ENCODE data around the gene CADM1. TPM values are rescaled to one million over a fixed set of nuclear protein-coding genes. Genes with fewer than 3 reads are reported as not detected.

CADM1 gene
- total and polyA plus RNA-seq, 2 donors from 2014 or later, result 24.0 to 33.5 TPM

DNA sequence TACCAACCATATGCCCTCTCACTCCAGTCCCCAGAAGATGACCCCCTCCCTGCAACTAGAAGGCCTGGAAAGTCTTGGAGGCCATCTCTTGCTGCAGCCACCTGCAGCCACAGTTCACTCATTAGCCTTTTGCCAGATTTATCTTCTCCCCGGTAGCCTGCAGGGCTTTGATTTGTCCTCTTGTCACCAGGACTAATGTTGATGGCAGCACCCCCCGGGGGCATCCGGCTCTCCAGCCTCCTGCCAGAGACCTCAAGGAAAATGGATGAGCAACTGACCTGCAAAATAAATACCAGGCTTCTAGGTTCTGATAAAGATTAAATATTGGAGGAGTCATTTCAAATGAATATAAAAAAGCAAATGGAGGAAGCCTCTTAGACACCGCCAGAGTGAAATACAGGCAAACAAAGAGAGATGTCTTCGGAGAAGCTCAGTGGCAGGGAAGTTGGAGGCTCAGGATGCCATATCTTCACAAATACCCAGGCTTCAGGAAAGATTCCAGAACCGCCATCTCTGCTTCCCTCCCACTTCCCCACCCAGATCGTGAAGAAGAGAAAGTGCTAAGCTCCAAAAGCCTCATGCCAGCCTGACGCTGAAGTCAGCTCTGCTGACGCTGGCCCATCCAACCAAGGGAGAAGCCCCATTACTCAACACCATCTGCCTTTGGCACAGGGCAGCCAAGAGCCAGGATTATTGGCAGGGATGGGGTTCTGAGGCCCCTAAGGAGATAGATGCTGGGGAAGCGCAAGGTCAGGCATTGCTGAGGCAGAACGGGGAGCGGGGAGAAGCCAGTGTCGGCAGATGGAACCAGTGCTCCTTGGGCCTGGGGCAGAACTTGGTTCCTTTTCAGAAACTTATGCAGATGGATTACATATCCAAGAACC, 362.7 kb downstream of the CADM1 start:
- intact Hi-C loops (cut with DNase I), result no loop called here
- Histone ChIP-seq H3K4me3 (ENCODE audit: low read length in 3 of 3) (no peak overlapping the region), H3K4me1 (ENCODE audit: control insufficient read depth in 2 of 3, insufficient read depth in 2 of 3, low read depth in 1 of 3, low read length in 3 of 3) (no peaks in the 10 kb centered on the region), H3K9me3 (ENCODE audit: control insufficient read depth in 2 of 3, insufficient read depth in 1 of 3, low read length in 3 of 3) (no peaks in the 10 kb centered on the region), H3K9ac (ENCODE audit: low read length in 3 of 3) (no peak overlapping the region), H3K27me3 (ENCODE audit: control insufficient read depth, insufficient read depth, low read length) (no peaks in the 10 kb centered on the region), H3K36me3 (ENCODE audit: control insufficient read depth in 2 of 3, insufficient read depth in 3 of 3, low read length in 3 of 3) (no peaks in the 10 kb centered on the region), H3K27ac (ENCODE audit: low read depth in 2 of 2, low read length in 2 of 2) (no peak overlapping the region)
- TF ChIP-seq, protein P1, sequence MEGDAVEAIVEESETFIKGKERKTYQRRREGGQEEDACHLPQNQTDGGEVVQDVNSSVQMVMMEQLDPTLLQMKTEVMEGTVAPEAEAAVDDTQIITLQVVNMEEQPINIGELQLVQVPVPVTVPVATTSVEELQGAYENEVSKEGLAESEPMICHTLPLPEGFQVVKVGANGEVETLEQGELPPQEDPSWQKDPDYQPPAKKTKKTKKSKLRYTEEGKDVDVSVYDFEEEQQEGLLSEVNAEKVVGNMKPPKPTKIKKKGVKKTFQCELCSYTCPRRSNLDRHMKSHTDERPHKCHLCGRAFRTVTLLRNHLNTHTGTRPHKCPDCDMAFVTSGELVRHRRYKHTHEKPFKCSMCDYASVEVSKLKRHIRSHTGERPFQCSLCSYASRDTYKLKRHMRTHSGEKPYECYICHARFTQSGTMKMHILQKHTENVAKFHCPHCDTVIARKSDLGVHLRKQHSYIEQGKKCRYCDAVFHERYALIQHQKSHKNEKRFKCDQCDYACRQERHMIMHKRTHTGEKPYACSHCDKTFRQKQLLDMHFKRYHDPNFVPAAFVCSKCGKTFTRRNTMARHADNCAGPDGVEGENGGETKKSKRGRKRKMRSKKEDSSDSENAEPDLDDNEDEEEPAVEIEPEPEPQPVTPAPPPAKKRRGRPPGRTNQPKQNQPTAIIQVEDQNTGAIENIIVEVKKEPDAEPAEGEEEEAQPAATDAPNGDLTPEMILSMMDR (IDR thresholded peaks at IDR 0.05; ENCODE audit: borderline replicate concordance, extremely low read depth, insufficient read depth), result no peak
- DNase-seq (peak in 1 of 5 donors; percentile 29), FAIRE-seq (no peak)

DNA sequence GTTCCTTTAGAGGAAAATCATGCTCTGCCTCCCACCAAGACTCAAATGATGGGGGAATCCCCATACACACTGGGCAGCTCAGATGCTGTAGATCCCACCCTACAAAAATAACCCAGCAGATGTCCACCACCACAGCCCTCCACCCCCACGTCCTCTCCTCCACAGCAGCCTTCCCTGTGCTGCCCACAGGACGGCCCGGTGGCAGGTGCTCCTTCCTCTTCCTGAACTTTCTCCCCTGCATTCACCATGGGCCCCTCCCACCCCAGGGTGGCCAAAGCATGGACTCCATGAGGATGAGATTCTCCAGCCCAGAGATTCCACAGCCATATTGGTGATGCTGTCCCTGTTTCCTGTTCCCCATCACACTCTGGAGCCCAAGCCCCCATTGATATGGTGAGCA, 368.3 kb downstream of the CADM1 start:
- Histone ChIP-seq H3K36me3 (ENCODE audit: control insufficient read depth in 2 of 3, insufficient read depth in 3 of 3, low read length in 3 of 3) (no peaks in the 10 kb centered on the region), H3K27ac (ENCODE audit: low read depth in 2 of 2, low read length in 2 of 2) (no peak overlapping the region), H3K27me3 (ENCODE audit: control insufficient read depth, insufficient read depth, low read length) (no peaks in the 10 kb centered on the region), H3K4me1 (ENCODE audit: control insufficient read depth in 2 of 3, insufficient read depth in 2 of 3, low read depth in 1 of 3, low read length in 3 of 3) (no peaks in the 10 kb centered on the region), H3K4me3 (ENCODE audit: low read length in 3 of 3) (no peak overlapping the region), H3K9me3 (ENCODE audit: control insufficient read depth in 2 of 3, insufficient read depth in 1 of 3, low read length in 3 of 3) (no peaks in the 10 kb centered on the region), H3K9ac (ENCODE audit: low read length in 3 of 3) (no peak overlapping the region)
- intact Hi-C loops (cut with DNase I), result no loop called here
- DNase-seq (peak in 1 of 5 donors; percentile 39), FAIRE-seq (no peak)
- TF ChIP-seq, protein P1 (IDR thresholded peaks at IDR 0.05; ENCODE audit: borderline replicate concordance, extremely low read depth, insufficient read depth), result no peak

DNA sequence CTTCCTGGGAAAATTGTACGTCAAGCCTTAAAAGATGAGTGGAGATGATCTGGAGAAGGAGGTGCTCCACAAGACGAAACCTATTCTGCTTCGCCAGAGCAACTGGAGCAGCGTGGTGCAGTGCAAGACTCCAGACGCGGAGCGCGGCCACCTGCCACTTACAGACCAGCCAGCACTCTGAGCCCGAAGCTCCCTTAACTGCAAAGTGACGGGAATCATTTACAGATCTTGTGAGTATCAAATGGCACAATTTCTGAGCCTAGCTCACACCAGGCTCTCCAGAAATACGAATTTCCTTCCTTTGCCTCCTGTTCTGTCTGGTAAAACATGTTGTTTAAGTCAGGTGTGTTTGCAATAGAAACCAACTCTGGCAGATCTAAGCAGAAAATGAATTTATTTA, 369.3 kb downstream of the CADM1 start:
- TF ChIP-seq, protein P1 (IDR thresholded peaks at IDR 0.05; ENCODE audit: borderline replicate concordance, extremely low read depth, insufficient read depth), result no peak
- Histone ChIP-seq H3K9ac (ENCODE audit: low read length in 3 of 3) (no peak overlapping the region), H3K36me3 (ENCODE audit: control insufficient read depth in 2 of 3, insufficient read depth in 3 of 3, low read length in 3 of 3) (no peaks in the 10 kb centered on the region), H3K27me3 (ENCODE audit: control insufficient read depth, insufficient read depth, low read length) (no peaks in the 10 kb centered on the region), H3K9me3 (ENCODE audit: control insufficient read depth in 2 of 3, insufficient read depth in 1 of 3, low read length in 3 of 3) (no peaks in the 10 kb centered on the region), H3K4me3 (ENCODE audit: low read length in 3 of 3) (no peak overlapping the region), H3K4me1 (ENCODE audit: control insufficient read depth in 2 of 3, insufficient read depth in 2 of 3, low read depth in 1 of 3, low read length in 3 of 3) (no peaks in the 10 kb centered on the region), H3K27ac (ENCODE audit: low read depth in 2 of 2, low read length in 2 of 2) (no peak overlapping the region)
- intact Hi-C loops (cut with DNase I), result no loop called here
- no peak for FAIRE-seq
- peak in 4 of 5 donors; percentile 25 to 81 (median 74) for DNase-seq
